Naive B cell (primary cell): ENCODE results near the gene SLC25A47. TPM values are rescaled to one million over a fixed set of nuclear protein-coding genes. Genes with fewer than 3 reads are reported as not detected.
A peak's percentile ranks its signal among the peaks of the same experiment; 100 is the strongest.
"Not testable (repeated sequence)": the region's sequence is repeated elsewhere in the genome, so short reads cannot be mapped to it uniquely, and the experiment has no call there.

ENCODE experiments used
- ATAC-seq, 2 donors: fragments of 150-1000 bp; cut with Tn5 transposase; 2 replicates each; pipeline ENCODE4 v1.10.0; 2021; ENCODE audit warnings: low read depth in 2 of 2, mild to moderate bottlenecking in 2 of 2, moderate library complexity in 2 of 2
- DNase-seq: peaks from one replicate; pipeline ENCODE4 v3.0.0; 2022
- H3K27ac Mint-ChIP-seq, 6 donors: one replicate each; pipeline ENCODE4 v1.8.0; 2020 to 2022; ENCODE audit warnings: mild to moderate bottlenecking in 6 of 6, mixed read lengths in 6 of 6, moderate library complexity in 5 of 6, inconsistent platforms in 2 of 6
- H3K27me3 Mint-ChIP-seq, 3 donors: one replicate each; pipeline ENCODE4 v1.8.0; 2021 to 2022; ENCODE audit warnings: mixed read lengths in 3 of 3, mild to moderate bottlenecking in 1 of 3
- H3K36me3 Mint-ChIP-seq, 2 donors: one replicate each; pipeline ENCODE4 v1.8.0; 2020 to 2022; ENCODE audit warnings: mixed read lengths in 2 of 2, inconsistent platforms in 1 of 2, mild to moderate bottlenecking in 1 of 2
- H3K4me1 Mint-ChIP-seq, 3 donors: one replicate each; pipeline ENCODE4 v1.8.0; 2020 to 2022; ENCODE audit warnings: mixed read lengths in 3 of 3, inconsistent platforms in 1 of 3, mild to moderate bottlenecking in 1 of 3, moderate library complexity in 1 of 3
- H3K4me3 Mint-ChIP-seq, 8 donors: one replicate each; pipeline ENCODE4 v1.8.0; 2020 to 2022; ENCODE audit warnings: mild to moderate bottlenecking in 8 of 8, mixed read lengths in 8 of 8, moderate library complexity in 8 of 8, inconsistent platforms in 2 of 8
- H3K9me3 Mint-ChIP-seq, 7 donors: one replicate each; pipeline ENCODE4 v1.8.0; 2020 to 2022; ENCODE audit warnings: mixed read lengths in 7 of 7, mild to moderate bottlenecking in 5 of 7, inconsistent platforms in 2 of 7, moderate library complexity in 1 of 7
- polyA plus RNA-seq, 6 donors: library from polyadenylated mRNA; unstranded; fragments of 300-500 nt; fragmentation: Illumina TruSeq; gene quantifications; one replicate each; pipeline ENCODE4 v1.2.3, GENCODE V29; 2021; ENCODE audit warnings: low read depth in 6 of 6

The SLC25A47 gene
- polyA plus RNA-seq, 6 donors from 2014 or later, result not detected

DNA sequence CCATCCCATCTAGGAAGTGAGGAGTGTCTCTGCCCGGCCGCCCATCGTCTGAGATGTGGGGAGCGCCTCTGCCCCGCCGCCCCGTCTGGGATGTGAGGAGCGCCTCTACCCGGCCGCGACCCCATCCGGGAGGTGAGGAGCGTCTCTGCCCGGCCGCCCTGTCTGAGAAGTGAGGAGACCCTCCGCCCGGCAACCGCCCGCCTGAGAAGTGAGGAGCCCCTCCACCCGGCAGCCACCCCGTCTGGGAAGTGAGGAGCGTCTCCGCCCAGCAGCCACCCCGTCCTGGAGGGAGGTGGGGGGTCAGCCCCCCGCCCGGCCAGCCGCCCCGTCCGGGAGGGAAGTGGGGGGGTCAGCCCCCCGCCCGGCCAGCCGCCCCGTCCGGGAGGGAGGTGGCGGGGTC is 21.5 kb downstream of the SLC25A47 start:
- not testable (repeated sequence) for H3K27me3 Mint-ChIP-seq, H3K36me3 Mint-ChIP-seq, H3K4me3 Mint-ChIP-seq, H3K27ac Mint-ChIP-seq, H3K9me3 Mint-ChIP-seq, DNase-seq, ATAC-seq
- H3K4me1 Mint-ChIP-seq, result peaks cover 19 to 33% (median 29%) of the 10 kb centered on the region in 3 donors

DNA sequence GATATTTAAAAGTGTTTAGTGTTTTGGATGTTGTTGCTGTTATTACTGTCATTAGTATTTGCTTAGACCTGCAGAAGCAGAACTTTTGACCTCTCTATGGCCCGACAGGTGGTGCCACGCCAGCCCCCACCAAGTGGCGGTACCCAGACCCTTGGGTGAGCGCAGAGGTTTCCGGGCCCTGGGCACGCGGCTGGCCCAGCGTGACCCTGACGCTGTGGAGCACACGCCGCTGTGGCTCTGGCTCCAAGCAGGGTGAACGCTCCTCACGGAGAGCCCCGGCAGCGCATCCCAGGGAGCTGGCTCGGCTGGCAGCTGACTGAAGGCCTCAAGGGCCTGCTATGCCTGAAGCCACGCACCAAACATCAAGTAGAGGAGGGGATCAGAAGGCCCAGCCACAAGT is 22.6 kb downstream of the SLC25A47 start:
- Mint-ChIP-seq H3K4me1 (peaks cover 19 to 32% (median 24%) of the 10 kb centered on the region in 3 donors), H3K4me3 (no peak overlapping the region)

DNA sequence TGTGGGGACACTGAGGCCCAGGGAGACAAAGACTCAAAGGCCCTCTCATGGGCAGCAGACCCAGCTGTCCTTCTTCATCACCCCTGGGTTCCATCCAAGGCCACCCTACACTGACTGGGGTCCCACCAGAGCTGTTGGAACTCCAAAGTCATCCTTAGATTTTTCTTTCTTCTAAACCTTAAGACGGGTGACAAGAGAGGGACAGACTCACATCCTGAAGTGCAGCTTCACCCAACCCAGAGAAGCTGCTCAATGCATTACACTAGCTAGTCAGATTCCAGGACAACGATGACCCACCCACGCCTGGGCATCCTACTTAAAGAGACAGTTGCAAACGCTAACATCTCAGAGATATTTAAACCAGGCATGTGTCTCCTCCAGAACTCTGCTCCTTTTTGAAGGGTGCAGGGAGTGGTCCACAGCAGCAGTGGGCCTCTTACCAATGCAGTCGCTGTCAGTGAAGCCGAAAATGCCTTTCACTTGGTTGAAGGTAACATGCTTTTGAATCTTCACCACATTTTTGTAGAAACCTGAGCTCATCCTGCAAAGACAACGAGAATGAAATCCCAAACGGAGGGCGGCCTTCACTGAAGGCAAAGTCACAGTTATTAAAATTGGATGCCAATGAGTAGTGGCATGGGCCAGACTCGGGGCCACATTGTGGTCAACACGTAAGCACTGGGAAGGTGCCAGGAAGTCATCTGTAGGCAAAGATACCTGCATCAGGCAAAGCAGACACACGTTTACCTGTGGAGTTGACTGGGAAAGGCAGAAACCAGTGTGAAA is 23.4 kb downstream of the SLC25A47 start:
- H3K27me3 Mint-ChIP-seq, result no peaks in the 10 kb centered on the region
- peak overlapping the region in 1 of 6 donors; percentile 66 for H3K27ac Mint-ChIP-seq
- ATAC-seq, result no peak
- peaks cover 12 to 13% of the 10 kb centered on the region in 2 donors for H3K36me3 Mint-ChIP-seq
- DNase-seq, result no peak
- no peaks in the 10 kb centered on the region for H3K9me3 Mint-ChIP-seq
- no peak overlapping the region for H3K4me3 Mint-ChIP-seq
- H3K4me1 Mint-ChIP-seq, result peaks cover 17 to 32% (median 18%) of the 10 kb centered on the region in 3 donors

More for the DNA sequence above, 22.6 kb downstream of the SLC25A47 start:
- Mint-ChIP-seq H3K27ac (peak overlapping the region in 1 of 6 donors; percentile 71), H3K27me3 (no peaks in the 10 kb centered on the region), H3K9me3 (no peaks in the 10 kb centered on the region), H3K36me3 (peaks cover 6 to 8% of the 10 kb centered on the region in 2 donors)
- ATAC-seq (no peak), DNase-seq (no peak)

DNA sequence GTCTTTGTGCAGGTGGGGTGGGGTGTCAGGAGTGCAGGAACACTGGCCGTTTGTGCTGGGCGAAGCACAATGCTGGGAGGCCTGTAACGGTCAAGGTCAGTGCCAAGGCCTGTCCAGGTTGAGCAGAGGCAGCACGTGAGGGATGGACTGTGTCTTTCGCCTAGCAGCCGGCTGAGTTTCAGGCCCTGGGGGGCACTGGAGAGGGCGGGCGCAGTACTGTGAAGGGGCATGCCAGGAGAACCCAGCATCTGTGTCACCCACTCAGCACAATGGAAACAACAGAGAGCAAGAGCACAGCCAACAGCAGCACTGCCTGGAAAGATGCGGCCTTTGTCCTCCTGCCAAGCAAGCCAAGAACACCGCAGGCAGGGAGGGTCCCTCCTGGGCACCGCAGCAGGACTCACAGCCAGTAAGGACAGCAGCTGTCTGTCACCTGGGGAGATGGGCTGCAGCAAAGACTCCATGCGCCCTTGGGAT is 25.2 kb downstream of the SLC25A47 start:
- peak overlapping the region in 1 of 6 donors; percentile 82 for H3K27ac Mint-ChIP-seq
- no peaks in the 10 kb centered on the region for H3K27me3 Mint-ChIP-seq
- no peak overlapping the region for H3K4me3 Mint-ChIP-seq
- H3K36me3 Mint-ChIP-seq, result peaks cover 12 to 13% of the 10 kb centered on the region in 2 donors
- ATAC-seq (no peak), DNase-seq (no peak)
- H3K9me3 Mint-ChIP-seq, result no peaks in the 10 kb centered on the region
- H3K4me1 Mint-ChIP-seq, result peaks cover 6 to 25% (median 10%) of the 10 kb centered on the region in 3 donors

DNA sequence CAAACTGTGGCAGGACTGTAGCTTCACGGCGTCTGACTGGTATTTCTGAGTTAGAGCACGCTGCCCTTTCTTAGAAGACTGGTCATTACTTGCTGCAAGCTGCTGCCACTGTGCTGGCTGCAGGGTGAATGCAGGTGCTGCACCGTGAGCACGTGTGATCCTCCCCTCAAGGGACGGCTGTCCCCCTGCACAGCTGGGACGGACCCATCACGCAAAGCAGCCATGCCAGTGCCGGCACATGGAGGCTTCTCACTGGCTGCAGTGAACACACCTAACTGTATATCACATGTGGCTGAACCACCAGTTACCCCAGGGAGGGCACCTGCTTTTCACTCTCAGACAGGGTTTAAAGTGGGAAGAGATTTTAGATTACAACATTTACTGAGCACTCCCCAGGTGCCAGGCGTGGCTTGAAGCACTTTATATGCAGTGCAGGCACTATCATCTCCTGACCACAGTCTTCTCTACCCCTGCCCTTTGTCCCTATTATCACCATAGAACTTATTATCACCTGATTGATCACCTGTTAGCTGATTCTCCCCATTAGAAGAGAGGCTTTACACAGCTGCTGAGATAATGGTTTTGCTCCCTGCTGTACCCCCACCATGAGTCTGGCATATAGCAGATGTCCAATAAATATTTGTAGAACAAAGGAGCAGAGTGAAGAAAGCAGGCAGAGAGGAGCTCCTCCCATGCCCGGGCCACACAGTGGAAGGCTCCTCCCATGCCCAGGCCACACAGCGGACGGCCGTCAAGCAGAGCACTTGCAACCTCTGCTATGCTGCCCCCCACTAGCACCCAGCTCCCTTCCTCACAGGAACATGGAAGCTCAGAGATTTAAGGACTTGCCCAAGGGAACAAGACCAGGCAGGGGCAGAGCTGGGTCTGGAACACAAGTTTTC is 25.9 kb downstream of the SLC25A47 start:
- Mint-ChIP-seq H3K9me3 (no peaks in the 10 kb centered on the region), H3K4me1 (peaks cover 6 to 25% (median 10%) of the 10 kb centered on the region in 3 donors), H3K36me3 (peaks cover 14% of the 10 kb centered on the region in 2 donors), H3K27me3 (no peaks in the 10 kb centered on the region), H3K27ac (peak overlapping the region in 1 of 6 donors; percentile 8), H3K4me3 (no peak overlapping the region)
- DNase-seq, result no peak
- no peak for ATAC-seq

DNA sequence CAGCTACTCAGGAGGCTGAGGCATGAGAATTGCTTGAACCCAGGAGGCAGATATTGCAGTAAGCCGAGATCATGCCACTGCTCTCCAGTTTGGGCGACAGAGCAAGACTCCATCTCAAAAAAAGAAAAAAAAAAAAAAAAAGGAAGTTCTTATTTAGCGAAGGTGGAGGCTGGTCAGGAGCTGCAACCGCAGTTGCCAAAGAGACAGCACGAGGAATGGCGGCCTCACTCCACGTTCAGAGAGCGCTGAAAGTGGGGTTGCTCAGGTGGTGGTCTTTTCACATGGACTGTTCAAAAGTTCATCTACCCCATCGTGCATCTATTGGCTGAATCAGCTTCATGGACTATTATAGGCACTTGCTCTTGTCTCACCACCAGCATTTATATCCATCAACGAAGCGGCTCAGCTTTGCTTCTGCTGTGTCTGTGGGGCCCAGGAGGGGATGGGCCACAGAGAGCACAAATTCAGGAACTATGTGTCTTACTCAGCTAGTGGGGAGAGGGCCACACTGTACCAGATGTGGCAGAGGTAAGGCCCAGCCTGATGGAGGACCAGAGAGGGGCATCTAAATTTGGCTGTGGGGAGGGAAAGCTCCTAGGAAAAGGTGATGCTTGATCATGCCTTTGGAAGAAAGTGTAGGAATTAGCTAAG is 27.3 kb downstream of the SLC25A47 start:
- Mint-ChIP-seq H3K27me3 (no peaks in the 10 kb centered on the region), H3K4me3 (peak overlapping the region in 2 of 8 donors; percentile 10 to 82), H3K27ac (peak overlapping the region in 4 of 6 donors; percentile 27 to 60 (median 52)), H3K4me1 (peaks cover 6 to 25% (median 10%) of the 10 kb centered on the region in 3 donors), H3K9me3 (no peaks in the 10 kb centered on the region), H3K36me3 (peaks cover 20 to 21% of the 10 kb centered on the region in 2 donors)
- DNase-seq, result no peak
- ATAC-seq, result no peak

DNA sequence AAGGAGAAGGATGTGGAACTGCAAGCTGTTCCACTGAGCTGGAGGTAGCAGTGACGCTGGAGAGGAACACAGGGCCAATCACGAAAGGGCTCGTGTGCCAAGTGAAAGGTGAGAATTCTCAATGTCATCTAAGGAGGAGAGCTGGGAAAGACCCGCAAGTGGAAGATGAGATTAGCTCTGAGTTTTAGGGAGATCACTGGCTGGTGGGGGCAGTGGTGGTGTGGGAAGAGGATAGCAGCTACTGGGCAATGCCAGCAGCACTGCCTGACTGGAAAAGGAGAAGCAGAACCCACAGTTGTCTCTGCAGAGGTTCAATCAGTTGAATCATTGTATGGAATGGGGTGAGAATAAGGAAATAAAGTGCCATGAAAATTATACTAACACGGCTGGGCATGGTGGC is 27.8 kb downstream of the SLC25A47 start:
- no peaks in the 10 kb centered on the region for H3K27me3 Mint-ChIP-seq
- H3K27ac Mint-ChIP-seq, result peak overlapping the region in 2 of 6 donors; percentile 27 to 60
- H3K4me1 Mint-ChIP-seq, result peaks cover 6 to 22% (median 10%) of the 10 kb centered on the region in 3 donors
- DNase-seq (no peak), ATAC-seq (no peak)
- H3K9me3 Mint-ChIP-seq, result no peaks in the 10 kb centered on the region
- H3K36me3 Mint-ChIP-seq, result peaks cover 21 to 24% of the 10 kb centered on the region in 2 donors
- no peak overlapping the region for H3K4me3 Mint-ChIP-seq

DNA sequence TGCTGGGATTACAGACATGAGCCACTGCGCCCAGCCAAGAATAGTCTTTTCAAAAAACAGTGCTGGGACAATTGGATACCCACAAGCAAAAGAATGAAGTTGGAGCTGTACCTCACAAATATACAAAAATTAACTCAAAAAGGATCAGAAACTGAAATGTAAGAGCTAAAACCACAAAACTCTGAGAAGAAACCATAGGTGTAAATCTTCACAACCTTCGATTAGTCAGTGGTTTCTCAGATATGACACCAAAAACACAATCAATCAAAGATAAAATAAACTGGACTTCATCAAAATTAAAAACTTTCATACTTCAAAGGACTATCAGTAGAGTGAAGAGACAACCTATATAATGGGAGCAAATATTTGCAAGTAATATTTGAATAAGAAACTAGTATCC is 35.3 kb downstream of the SLC25A47 start:
- ATAC-seq, result no peak
- Mint-ChIP-seq H3K27ac (peak overlapping the region in 1 of 6 donors; percentile 77), H3K36me3 (peaks cover 36 to 42% of the 10 kb centered on the region in 2 donors), H3K27me3 (no peaks in the 10 kb centered on the region), H3K4me1 (peaks cover 0 to 3% (median 0%) of the 10 kb centered on the region in 3 donors), H3K4me3 (no peak overlapping the region), H3K9me3 (no peaks in the 10 kb centered on the region)
- DNase-seq, result no peak

DNA sequence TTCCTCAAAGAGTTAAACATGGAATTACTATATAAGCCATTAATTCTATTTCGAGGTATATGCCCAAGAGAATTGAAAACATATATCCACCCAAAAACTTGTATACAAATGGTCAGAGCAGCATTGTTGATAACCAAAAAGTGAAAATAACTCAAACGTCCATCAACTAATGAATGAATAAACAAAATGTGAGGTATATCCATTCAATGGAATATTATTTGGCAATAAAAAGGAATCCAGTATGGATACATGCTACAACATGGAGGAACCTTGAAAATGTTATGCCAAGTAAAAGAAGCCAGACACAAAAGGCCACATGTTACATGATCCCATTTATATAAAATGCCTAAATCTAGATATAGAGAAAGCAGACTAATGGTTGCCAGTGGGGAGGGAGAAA is 36.0 kb downstream of the SLC25A47 start:
- no peaks in the 10 kb centered on the region for H3K27me3 Mint-ChIP-seq
- H3K4me1 Mint-ChIP-seq, result peaks cover 0 to 3% (median 0%) of the 10 kb centered on the region in 3 donors
- no peak overlapping the region for H3K27ac Mint-ChIP-seq
- ATAC-seq, result no peak
- no peaks in the 10 kb centered on the region for H3K9me3 Mint-ChIP-seq
- DNase-seq, result no peak
- H3K4me3 Mint-ChIP-seq, result no peak overlapping the region
- peaks cover 34 to 39% of the 10 kb centered on the region in 2 donors for H3K36me3 Mint-ChIP-seq

DNA sequence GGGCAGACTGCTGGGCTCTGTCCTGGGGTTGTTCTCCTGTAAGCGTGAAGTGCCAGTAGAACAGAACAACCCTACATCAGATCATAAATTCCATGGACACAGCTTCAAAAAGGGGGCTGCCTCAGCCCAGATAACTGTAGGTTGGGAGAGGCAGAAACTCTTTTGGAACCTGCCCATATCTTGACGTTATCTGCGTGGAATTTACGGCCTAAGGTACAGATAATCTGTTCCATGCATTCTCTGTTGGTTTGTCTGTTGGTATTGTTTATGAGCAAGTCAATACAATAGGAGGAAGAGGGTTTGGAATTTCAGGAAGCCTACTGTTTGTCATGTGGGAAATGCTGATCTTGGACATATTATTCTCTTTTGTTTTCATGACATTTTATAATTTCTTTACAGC is 36.7 kb downstream of the SLC25A47 start:
- H3K4me3 Mint-ChIP-seq, result no peak overlapping the region
- no peaks in the 10 kb centered on the region for H3K27me3 Mint-ChIP-seq
- peaks cover 29 to 35% of the 10 kb centered on the region in 2 donors for H3K36me3 Mint-ChIP-seq
- no peak for DNase-seq
- peak overlapping the region in 2 of 6 donors; percentile 11 to 64 for H3K27ac Mint-ChIP-seq
- H3K4me1 Mint-ChIP-seq, result peaks cover 0 to 3% (median 0%) of the 10 kb centered on the region in 3 donors
- H3K9me3 Mint-ChIP-seq, result no peaks in the 10 kb centered on the region
- no peak for ATAC-seq

DNA sequence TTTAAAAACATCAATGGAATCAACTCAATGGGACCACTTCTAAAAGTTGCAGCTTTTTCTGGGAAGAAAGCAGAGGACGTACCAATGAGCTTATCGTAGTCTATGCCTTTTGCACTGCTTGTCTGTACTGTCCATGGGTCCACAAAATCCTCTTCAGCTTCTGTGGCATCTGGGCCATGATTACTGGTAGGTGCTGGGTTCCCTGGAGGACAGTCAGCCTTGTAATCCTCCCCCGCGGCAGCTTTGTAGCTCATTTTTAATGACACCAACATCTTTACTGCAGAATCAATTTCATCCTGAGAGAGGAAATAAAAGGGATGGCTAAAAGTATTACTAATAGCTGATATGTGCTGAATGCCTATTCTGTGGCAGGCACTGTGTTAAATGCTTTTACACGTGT is 38.5 kb downstream of the SLC25A47 start:
- no peak overlapping the region for H3K27ac Mint-ChIP-seq
- no peak overlapping the region for H3K4me3 Mint-ChIP-seq
- H3K9me3 Mint-ChIP-seq, result no peaks in the 10 kb centered on the region
- peaks cover 0 to 7% (median 3%) of the 10 kb centered on the region in 3 donors for H3K4me1 Mint-ChIP-seq
- no peaks in the 10 kb centered on the region for H3K27me3 Mint-ChIP-seq
- ATAC-seq (no peak), DNase-seq (no peak)
- H3K36me3 Mint-ChIP-seq, result peaks cover 35 to 40% of the 10 kb centered on the region in 2 donors

DNA sequence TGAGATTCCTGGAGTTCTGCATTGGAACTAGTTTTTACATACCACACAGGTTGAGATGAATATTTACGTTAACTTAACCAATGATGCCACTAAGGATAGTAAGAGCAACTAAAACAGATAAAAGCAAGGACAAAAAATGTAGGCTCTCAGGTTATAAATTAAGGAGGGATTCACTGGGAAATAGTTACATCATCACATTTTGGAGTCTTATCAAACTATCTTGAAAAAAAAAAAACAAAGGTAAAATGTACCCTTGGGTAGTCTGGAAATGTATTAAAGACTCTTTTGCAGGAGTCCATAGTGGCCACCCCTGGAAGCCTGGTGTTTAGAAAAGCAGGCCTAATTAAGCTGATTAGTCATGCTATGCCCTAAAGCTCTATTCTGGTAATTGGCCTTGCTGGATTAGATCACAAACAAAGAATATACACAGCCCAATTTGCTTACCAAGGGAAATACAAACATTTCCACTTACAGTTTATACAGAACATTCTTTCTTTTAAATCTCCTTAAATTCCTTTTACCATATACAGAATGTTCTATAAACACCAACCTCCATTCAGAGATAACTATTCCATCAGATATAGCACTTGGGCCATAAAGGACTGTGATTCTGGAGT is 39.3 kb downstream of the SLC25A47 start:
- Mint-ChIP-seq H3K4me3 (no peak overlapping the region), H3K27me3 (no peaks in the 10 kb centered on the region)

More for the DNA sequence above, 39.3 kb downstream of the SLC25A47 start:
- DNase-seq, result no peak
- ATAC-seq, result no peak
- Mint-ChIP-seq H3K4me1 (peaks cover 0 to 7% (median 5%) of the 10 kb centered on the region in 3 donors), H3K36me3 (peaks cover 36 to 42% of the 10 kb centered on the region in 2 donors), H3K27ac (peak overlapping the region in 1 of 6 donors; percentile 39), H3K9me3 (no peaks in the 10 kb centered on the region)
